HL-60/S4 (cell line): ENCODE results near the gene CACHD1.
"Not testable (repeated sequence)": the region's sequence is repeated elsewhere in the genome, so short reads cannot be mapped to it uniquely, and the experiment has no call there.

Source experiments
- in situ Hi-C: fragments of 300-500 bp; cut with MboI; formaldehyde crosslinking; loops from 2 replicates; pipeline ENCODE4 v1.14.3; 2022; ENCODE audit warnings: low sequenced_read_pairs

Gene CACHD1

DNA sequence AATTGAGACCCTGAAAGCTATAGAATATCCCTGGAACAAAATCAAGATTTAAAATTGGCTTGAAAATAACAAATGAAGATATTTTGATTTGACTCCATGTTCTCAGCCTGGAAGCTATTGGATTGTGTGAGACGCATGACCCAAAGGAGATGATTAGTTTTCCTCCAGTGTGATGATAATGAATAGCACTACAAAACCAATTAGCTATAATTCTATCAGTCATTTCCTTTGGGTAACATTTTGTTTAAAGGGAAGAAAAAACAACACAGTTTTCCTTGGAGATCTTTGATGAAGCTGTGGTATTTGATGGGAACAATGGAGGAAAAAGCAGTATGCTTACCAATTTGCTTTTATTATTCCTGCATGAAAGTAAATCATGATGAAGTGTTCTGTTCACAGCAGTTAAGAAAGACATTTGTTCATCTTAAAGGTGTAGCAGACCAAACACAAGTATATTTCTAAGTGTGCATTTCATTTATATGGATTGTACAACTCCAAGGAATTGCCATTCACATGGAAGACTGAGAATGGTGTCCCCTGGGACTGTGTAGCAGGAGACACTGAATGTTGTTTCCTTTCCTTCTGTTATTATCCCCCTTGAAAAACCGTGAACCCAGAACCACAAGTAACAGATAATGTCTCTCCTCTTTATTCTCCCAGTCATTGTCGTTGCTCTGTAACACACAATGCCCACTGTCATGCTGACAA is 111.4 kb downstream of the CACHD1 start:
- in situ Hi-C loops: no loop called here

- in situ Hi-C loops: no loop called here
Observed at GRCh38 chr1:64581843-64582185, 111.9 kb downstream of the CACHD1 start.

GRCh38 chr1:64584479-64584878 is 114.5 kb downstream of the CACHD1 start:
- in situ Hi-C loops: no loop called here

- in situ Hi-C loops: no loop called here
Observed at GRCh38 chr1:64588876-64589275, 118.9 kb downstream of the CACHD1 start.

DNA sequence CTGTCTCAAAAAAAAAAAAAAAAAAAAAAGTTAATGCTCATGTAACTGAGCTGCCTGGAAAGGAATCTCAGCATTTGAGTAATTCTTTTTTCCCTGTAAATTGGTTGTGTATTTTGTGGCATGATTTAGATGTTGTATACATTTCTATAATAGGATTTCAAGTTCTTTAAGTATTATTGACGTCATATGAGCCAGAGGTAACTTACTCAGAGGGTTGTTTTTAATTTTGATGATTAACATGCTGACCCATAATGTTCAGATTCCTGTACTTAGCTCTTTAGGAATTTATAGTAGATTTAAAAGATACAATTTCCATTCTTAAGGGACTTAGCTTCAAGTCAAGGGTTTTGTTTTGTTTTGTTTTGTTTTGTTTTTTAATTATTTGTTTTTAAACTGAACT is 120.4 kb downstream of the CACHD1 start:
- in situ Hi-C loops: no loop called here

DNA sequence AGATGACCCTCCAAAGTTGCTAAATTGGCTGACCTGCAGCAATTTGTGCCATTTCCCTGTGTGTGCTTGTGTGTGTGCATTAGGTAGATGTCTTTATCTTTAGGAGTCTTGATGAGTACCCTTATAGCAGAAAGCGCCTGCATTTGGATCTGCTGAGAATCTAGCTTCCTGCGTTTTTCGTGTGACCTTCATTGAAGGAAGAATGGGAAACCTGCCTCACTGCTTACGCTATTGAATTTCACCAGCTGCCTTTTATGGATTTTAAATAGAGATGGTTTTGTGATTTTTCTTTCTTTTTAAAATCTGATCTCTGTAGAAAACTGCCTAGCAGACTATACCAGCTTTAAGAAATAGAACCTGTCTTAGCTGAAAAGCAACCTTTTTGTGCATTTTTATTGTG is 124.5 kb downstream of the CACHD1 start:
- in situ Hi-C loops: no loop called here

DNA sequence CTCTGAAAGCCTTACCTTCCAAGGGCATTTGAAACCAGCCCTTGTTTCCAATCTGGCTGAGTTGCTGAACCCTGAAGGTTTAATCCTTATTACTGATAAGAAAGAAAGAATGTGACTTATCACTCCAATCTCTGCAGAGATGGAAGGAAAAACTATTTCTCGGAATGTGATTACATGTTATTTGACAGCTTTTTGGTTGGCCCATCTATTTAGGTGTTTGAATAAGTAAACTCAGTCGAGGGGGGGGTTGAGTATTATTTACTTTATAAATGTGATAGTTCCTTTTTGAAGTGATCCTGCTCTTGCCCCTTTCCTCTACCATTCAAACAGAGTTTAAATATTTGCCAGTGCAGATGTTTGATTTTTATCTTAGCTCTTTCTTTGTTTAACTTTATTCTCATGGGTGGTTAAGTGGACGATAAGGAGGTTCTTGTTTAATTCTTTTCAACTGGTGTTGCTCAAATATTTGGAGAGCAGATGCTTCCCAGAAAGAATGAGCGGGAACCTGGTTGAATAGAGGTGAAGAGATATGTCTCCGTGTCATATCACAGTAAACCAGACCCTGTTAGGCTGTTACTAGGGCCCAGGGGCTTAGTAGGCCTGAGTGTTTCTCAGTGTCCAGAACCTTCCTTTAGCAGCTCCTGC is 126.1 kb downstream of the CACHD1 start:
- in situ Hi-C loops: no loop called here

DNA sequence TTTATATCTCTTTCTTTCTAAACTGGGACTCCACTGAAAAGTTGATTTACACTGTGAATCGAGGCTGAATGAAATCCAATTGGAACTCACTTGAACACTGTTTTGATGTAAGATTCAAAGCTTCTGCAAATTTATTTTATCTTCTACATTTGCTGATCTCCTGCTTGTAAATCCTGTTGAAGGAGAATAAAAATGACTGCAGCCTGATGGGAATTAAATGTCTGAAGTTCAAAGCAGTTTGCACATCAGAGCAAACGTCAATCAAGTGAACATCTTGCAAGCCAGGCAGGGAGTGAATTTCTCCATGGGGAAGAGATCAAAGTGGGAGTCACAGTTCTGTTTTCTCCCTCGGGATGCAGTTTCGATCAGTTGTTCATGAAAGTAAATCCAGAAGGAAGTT is 127.2 kb downstream of the CACHD1 start:
- in situ Hi-C loops: no loop called here

- in situ Hi-C loops: no loop called here
Observed at GRCh38 chr1:64598100-64598571, 128.2 kb downstream of the CACHD1 start.

GRCh38 chr1:64599242-64599641 is 129.3 kb downstream of the CACHD1 start:
- in situ Hi-C loops: no loop called here

DNA sequence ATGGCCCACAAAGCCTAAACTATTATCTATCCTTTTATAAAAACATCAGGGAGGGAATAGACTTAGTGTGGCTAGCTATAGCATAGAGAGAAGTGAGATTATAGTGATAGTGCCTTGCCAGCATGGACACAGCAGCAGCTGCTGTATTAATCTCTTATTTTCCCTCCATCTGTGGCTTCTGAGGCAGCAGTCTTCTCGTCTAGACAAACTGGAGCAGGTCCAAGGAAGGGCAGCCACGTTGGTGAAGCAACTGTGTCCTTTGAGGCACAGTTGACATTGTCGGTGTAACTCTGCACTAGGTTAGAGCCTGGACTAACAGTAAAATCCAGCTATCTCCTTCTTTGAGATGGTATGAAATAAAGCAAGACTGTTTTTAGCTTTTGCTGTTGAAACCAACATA is 131.3 kb downstream of the CACHD1 start:
- in situ Hi-C loops: no loop called here

DNA sequence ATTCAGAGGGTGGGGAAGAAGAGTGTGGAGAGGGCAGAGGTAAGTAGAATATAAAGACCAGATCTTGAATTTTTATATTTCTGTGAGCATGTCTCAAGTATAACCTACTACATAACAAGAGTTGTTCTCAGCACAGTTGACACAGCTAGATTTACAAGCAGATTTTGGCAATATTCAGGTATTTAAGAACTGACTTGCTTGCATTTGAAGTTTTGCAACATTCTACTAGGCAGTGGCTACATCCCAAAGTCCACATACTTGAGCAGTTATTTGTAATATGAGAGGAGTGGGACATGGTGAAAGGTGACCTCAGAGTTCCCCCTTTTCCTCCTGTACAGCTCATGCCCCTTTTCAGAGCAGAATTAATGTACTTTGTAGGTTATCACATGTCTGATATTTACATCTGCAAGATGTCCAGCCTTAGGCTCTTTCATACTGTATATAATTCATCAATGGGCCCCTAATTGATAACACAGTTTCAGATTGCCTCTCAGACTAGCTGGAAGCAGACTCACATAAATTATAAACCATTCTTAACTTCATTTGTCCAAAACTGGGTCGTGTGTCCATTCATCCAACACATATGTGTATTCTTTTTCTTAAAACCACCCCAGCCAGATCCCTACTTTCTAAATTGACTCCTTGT is 138.2 kb downstream of the CACHD1 start:
- in situ Hi-C loops: no loop called here

DNA sequence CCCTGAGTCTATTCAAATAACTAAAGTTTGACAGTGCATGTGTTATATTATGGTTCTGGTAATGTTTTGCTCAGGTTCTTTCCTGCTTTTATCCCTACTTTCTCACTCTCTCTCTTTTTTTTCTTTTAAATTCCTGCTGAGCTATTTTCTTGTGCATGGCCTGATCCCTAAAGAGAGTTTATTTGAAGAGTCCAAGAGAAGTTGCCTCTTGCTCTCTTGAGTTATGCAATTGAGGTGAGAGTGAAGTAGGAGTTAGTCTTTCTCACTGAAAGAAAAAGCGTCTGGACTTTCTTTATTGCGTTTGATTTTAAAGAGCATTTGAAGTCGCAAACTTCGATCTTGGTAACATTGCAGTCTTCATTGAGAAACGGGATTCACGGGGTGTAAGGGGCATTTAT is 138.7 kb downstream of the CACHD1 start:
- in situ Hi-C loops: no loop called here

GRCh38 chr1:64610950-64611349 is 141.0 kb downstream of the CACHD1 start:
- in situ Hi-C loops: not testable (repeated sequence)

- in situ Hi-C loops: no loop called here
Observed at GRCh38 chr1:64616039-64616438, 146.1 kb downstream of the CACHD1 start.

DNA sequence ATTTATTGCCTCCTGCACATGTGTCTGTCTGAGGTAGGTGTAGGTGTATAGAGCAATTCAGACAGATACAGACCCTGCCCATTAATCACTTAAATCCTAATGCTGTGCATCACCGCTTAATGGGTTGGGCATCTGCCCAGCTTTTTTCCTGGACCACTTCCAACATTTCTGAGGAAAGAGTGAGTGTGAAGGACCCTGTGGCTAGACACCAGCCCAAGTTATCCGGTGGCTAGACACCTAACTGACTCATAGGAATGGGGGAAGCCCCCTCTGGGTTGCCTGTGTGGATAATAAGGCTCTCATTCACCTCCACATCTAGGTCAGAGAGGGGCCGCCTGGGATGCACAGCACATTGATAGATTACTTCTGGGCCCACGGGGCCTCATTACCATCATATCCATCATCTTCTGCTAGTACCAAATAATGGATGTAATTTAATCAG is 153.8 kb downstream of the CACHD1 start:
- in situ Hi-C loops: no loop called here

DNA sequence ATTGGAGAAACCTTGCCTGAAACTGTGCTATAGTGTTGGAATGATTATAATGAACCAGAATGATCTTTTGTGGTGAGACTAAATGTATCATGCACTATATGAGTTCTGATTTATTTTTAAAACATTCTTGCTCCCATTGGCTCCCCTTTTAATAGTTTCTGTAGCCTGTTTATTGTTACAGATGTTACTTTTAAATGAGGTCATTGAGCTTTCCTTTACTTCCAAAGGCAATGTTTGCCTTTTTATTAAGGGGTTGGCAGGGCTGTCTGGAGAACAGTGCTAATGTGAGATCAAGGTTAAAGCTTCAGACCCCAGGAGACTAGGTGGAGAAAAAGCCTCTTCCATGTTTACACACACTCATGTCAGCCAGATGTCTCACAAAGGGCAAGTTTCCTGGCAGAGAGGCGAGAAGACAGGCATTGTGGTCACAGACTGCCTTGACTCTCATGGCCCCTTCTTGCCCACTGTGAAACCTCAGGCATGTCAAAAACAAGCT is 154.3 kb downstream of the CACHD1 start:
- in situ Hi-C loops: no loop called here

GRCh38 chr1:64624808-64625207 is 154.9 kb downstream of the CACHD1 start:
- in situ Hi-C loops: no loop called here

GRCh38 chr1:64630611-64631010 is 160.7 kb downstream of the CACHD1 start:
- in situ Hi-C loops: no loop called here

DNA sequence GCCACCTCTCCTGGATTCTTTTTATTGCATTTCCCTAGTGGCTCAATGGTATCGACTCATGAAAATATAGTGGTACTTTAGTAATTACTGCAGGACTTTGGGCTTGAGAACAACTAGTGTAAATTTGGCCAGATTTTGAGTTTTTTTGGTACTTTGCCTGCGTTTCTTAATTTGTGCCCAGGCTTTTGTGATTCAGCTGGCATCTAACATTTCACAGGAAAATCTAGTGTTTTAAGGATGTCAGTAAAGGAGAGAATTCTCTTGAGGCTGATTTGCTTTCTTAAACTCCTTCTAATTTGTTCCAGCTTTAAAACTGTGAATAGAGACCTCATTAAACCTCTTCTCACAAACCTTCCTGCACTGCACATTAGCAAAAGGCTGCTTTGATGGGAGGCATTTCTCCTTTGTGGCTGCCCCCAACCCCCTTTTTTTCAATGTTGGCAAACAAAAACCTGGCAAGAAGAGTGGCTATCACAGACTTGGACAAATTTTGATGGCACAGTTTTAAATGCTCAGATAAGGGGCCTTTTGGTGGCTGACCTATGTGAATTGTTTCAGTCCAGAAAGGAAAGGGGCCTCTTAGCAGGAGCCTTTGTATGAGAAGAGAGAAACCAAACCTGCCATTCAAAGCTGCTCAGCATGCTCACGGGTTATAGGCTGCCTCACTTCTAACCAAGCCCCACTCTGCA is 161.6 kb downstream of the CACHD1 start:
- in situ Hi-C loops: no loop called here

GRCh38 chr1:64632936-64633335 is 163.0 kb downstream of the CACHD1 start:
- in situ Hi-C loops: no loop called here
